Thyroid gland (tissue), 4 donors: Measurements from ENCODE around the gene IPO8.

ENCODE experiments used
- CTCF ChIP-seq, 6 experiments: fragments of 200-600 bp in 3 of 6; fragments of 450-650 bp in 3 of 6; sonication (generic) in 3 of 6; IDR thresholded peaks; one replicate each; pipeline ENCODE4 v1.5.1; 2016 to 2019; ENCODE audit warnings: antibody characterized with exemption in 6 of 6, mild to moderate bottlenecking in 2 of 6, inconsistent platforms in 1 of 6, moderate library complexity in 1 of 6
- POLR2A ChIP-seq, 2 donors: fragments of 450-650 bp; IDR thresholded peaks; one replicate each; pipeline ENCODE4 v1.6.1; 2017; ENCODE audit warnings: antibody characterized with exemption in 2 of 2, mild to moderate bottlenecking in 2 of 2, moderate library complexity in 1 of 2

GRCh38 chr12:30740274-30740673 is 44.6 kb upstream of the IPO8 start:
- TF ChIP-seq CTCF (IDR thresholded peaks at IDR 0.05) (no peak), POLR2A (IDR thresholded peaks at IDR 0.05) (no peak)
